ENCODE data around the gene ARHGAP42. TPM values are rescaled to one million over a fixed set of nuclear protein-coding genes. Genes with fewer than 3 reads are reported as not detected.

ARHGAP42 gene
- total RNA-seq, 2 donors from 2014 or later, result 5.6 to 13.8 TPM

- Histone ChIP-seq H3K4me3 (no peak overlapping the region), H3K27ac (no peak overlapping the region), H3K9me3 (no peaks in the 10 kb centered on the region), H3K36me3 (no peaks in the 10 kb centered on the region), H3K27me3 (replicated peaks; ENCODE audit: insufficient read depth) (no peaks in the 10 kb centered on the region), H3K4me1 (ENCODE audit: control insufficient read depth in 1 of 2, low read depth in 2 of 2) (peaks cover 0 to 14% of the 10 kb centered on the region in 2 donors)
- ATAC-seq (ENCODE audit: insufficient number of reproducible peaks, low FRiP score, low read depth) (no peak), DNase-seq (ENCODE audit: low spot score) (no peak)
- no peak for TF ChIP-seq CTCF (IDR thresholded peaks at IDR 0.05)
Observed at GRCh38 chr11:100711984-100712383, 24.9 kb downstream of the ARHGAP42 start.

- no peaks in the 10 kb centered on the region for H3K9me3 ChIP-seq
- ATAC-seq (ENCODE audit: insufficient number of reproducible peaks, low FRiP score, low read depth), result no peak
- no peaks in the 10 kb centered on the region for H3K36me3 ChIP-seq
- no peak for TF ChIP-seq CTCF (IDR thresholded peaks at IDR 0.05)
- H3K4me3 ChIP-seq, result no peak overlapping the region
- no peak overlapping the region for H3K27ac ChIP-seq
- no peak for DNase-seq (ENCODE audit: low spot score)
- no peaks in the 10 kb centered on the region for H3K27me3 ChIP-seq (replicated peaks; ENCODE audit: insufficient read depth)
- peaks cover 0 to 14% of the 10 kb centered on the region in 2 donors for H3K4me1 ChIP-seq (ENCODE audit: control insufficient read depth in 1 of 2, low read depth in 2 of 2)
Observed at GRCh38 chr11:100712583-100712982, 25.5 kb downstream of the ARHGAP42 start.

GRCh38 chr11:100715165-100715761 is 28.2 kb downstream of the ARHGAP42 start:
- Histone ChIP-seq H3K4me3 (no peak overlapping the region), H3K36me3 (no peaks in the 10 kb centered on the region), H3K9me3 (no peaks in the 10 kb centered on the region), H3K4me1 (ENCODE audit: control insufficient read depth in 1 of 2, low read depth in 2 of 2) (peaks cover 5 to 16% of the 10 kb centered on the region in 2 donors), H3K27ac (no peak overlapping the region), H3K27me3 (replicated peaks; ENCODE audit: insufficient read depth) (no peaks in the 10 kb centered on the region)
- TF ChIP-seq CTCF (IDR thresholded peaks at IDR 0.05), result no peak
- ATAC-seq (ENCODE audit: insufficient number of reproducible peaks, low FRiP score, low read depth) (no peak), DNase-seq (ENCODE audit: low spot score) (no peak)

GRCh38 chr11:100716838-100717237 is 29.8 kb downstream of the ARHGAP42 start:
- no peaks in the 10 kb centered on the region for H3K27me3 ChIP-seq (replicated peaks; ENCODE audit: insufficient read depth)
- H3K9me3 ChIP-seq, result no peaks in the 10 kb centered on the region
- H3K4me3 ChIP-seq, result no peak overlapping the region
- H3K27ac ChIP-seq, result no peak overlapping the region
- no peaks in the 10 kb centered on the region for H3K36me3 ChIP-seq
- ATAC-seq (ENCODE audit: insufficient number of reproducible peaks, low FRiP score, low read depth), result no peak
- no peak for DNase-seq (ENCODE audit: low spot score)
- no peak for TF ChIP-seq CTCF (IDR thresholded peaks at IDR 0.05)
- H3K4me1 ChIP-seq (ENCODE audit: control insufficient read depth in 1 of 2, low read depth in 2 of 2), result peaks cover 5 to 16% of the 10 kb centered on the region in 2 donors

GRCh38 chr11:100719362-100719761 is 32.3 kb downstream of the ARHGAP42 start:
- no peak for TF ChIP-seq CTCF (IDR thresholded peaks at IDR 0.05)
- Histone ChIP-seq H3K36me3 (no peaks in the 10 kb centered on the region), H3K9me3 (no peaks in the 10 kb centered on the region), H3K27me3 (replicated peaks; ENCODE audit: insufficient read depth) (no peaks in the 10 kb centered on the region), H3K27ac (no peak overlapping the region), H3K4me3 (no peak overlapping the region), H3K4me1 (ENCODE audit: control insufficient read depth in 1 of 2, low read depth in 2 of 2) (peaks cover 5 to 16% of the 10 kb centered on the region in 2 donors)
- ATAC-seq (ENCODE audit: insufficient number of reproducible peaks, low FRiP score, low read depth), result no peak
- DNase-seq (ENCODE audit: low spot score), result no peak
